HL-60/S4 (cell line): ENCODE results near the gene SYNPO2.
"Not testable (repeated sequence)": the region's sequence is repeated elsewhere in the genome, so short reads cannot be mapped to it uniquely, and the experiment has no call there.

Source experiments
- in situ Hi-C: fragments of 300-500 bp; cut with MboI; formaldehyde crosslinking; loops from 2 replicates; pipeline ENCODE4 v1.14.3; 2022; ENCODE audit warnings: low sequenced_read_pairs

The SYNPO2 gene

DNA sequence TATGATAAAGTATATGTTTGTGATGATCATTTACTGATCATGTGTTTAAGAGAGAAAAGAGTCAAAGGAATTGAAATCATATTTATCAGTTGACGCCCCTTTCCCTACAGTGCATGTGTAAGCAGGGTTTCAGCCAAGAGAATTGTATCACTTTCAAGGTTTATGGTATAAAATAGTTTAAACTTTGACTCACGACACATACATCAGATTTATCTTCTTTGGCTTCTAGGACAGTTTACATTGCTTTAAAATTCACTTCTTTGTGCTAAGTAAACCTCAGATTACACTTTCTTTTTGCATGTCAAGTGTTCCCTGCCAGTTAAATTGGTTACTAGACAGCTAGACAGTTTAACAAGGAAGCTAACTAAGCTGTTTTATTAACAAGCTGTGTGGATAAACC, 160.7 kb downstream of the SYNPO2 start:
- in situ Hi-C loops: loop anchor here (10.0 kb wide), 1 partner anchor 245 kb away; no protein-coding TSS in a partner anchor

- in situ Hi-C loops: no loop called here
Measured at GRCh38 chr4:119050527-119051090, 162.0 kb downstream of the SYNPO2 start.

DNA sequence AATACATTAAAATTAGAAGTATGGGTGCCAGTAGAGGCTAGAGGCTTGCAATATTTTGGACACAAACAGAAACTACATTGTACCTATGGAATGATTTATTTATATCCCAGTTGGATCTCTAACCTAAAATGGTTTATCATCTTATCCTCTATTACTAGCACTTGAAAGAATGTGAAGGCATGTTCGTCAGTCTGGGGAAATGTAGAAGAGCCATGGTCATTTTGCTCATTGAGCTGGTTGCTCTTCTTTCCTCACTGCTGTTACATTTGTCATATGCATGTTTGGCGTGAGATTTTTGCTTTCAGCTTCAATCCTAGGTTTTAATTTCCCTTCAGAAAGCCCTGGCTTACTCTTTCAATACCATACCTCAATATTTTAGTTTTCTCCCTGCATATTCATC, 164.6 kb downstream of the SYNPO2 start:
- in situ Hi-C loops: no loop called here

GRCh38 chr4:119053997-119054396, 165.3 kb downstream of the SYNPO2 start:
- in situ Hi-C loops: no loop called here

DNA sequence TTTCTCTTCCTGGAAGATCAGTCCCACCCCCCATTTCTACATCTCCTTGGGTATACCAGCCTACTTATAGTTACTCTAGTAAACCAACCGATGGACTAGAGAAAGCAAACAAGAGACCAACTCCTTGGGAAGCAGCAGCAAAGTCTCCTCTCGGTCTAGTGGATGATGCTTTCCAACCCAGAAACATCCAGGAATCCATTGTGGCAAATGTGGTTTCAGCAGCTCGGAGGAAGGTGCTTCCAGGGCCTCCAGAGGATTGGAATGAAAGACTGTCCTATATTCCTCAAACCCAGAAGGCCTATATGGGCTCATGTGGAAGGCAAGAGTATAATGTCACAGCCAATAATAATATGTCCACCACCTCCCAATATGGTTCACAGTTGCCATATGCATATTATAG, 168.8 kb downstream of the SYNPO2 start:
- in situ Hi-C loops: no loop called here

GRCh38 chr4:119059221-119059620, 170.6 kb downstream of the SYNPO2 start:
- in situ Hi-C loops: no loop called here

GRCh38 chr4:119067125-119067524, 178.5 kb downstream of the SYNPO2 start:
- in situ Hi-C loops: not testable (repeated sequence)

GRCh38 chr4:119067670-119068360, 179.2 kb downstream of the SYNPO2 start:
- in situ Hi-C loops: not testable (repeated sequence)

GRCh38 chr4:119068529-119068962, 179.9 kb downstream of the SYNPO2 start:
- in situ Hi-C loops: no loop called here

DNA sequence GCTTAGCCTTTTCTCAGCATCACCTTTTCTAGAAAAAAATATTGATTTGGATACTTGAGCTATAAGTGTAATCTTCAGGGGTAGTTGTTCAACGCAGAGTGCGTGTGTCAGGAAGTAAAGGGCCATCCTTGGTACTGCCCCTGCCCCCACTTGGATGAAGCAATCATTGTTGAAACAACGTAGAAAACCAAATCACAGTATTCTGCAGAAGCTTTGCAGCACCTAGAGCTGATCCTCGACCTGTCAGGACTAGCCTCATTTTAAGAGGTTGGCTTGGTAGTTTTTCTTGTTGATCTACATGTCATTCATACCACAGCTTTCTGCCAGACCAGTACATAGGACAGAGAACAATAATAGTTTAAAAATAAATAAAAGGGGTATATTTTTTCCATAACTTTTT, 181.6 kb downstream of the SYNPO2 start:
- in situ Hi-C loops: no loop called here

- in situ Hi-C loops: no loop called here
Measured at GRCh38 chr4:119080721-119081541, 192.3 kb downstream of the SYNPO2 start.

GRCh38 chr4:119081542-119081859, 192.8 kb downstream of the SYNPO2 start:
- in situ Hi-C loops: no loop called here

DNA sequence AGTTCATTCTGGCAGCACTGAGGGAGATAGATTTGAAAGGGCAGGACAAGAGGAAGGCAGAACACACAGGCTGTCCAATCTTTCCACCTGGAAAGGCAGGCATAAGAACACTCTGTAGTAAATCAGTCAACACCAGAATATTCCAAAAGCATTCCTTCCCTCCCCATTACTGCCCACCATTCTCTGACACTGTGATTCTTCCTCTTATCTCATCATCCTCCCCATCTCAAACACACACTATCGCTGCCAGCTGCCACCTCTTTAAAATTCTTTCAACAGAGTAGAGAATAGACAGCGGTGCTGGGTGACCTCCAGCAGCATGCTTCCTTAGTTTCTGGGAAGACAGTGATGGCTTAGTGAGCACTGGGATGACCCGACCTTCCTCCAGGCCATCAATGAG, 193.3 kb downstream of the SYNPO2 start:
- in situ Hi-C loops: no loop called here

- in situ Hi-C loops: no loop called here
Measured at GRCh38 chr4:119082661-119083060, 194.0 kb downstream of the SYNPO2 start.

- in situ Hi-C loops: no loop called here
Measured at GRCh38 chr4:119084513-119084912, 195.9 kb downstream of the SYNPO2 start.

DNA sequence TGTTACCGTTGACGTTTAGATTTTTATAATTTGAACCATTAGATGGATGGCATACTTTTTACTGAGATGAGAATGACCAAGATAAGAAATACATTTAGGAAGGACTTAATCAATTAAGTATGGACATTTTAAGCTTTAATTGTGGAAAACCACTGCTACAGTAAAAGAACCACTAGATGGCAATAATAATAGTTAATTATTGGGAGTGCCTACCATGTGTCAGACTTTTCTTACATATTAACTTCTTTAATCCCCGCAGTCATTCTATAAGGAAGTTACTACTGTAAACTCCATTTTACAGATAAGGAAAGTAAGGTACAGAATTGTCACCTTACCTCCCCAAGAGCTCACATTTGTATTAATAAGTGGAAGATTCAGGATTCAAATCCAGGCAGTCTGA, 198.5 kb downstream of the SYNPO2 start:
- in situ Hi-C loops: no loop called here

- in situ Hi-C loops: no loop called here
Measured at GRCh38 chr4:119087656-119088055, 199.0 kb downstream of the SYNPO2 start.

GRCh38 chr4:119093042-119093827, 204.6 kb downstream of the SYNPO2 start:
- in situ Hi-C loops: no loop called here

DNA sequence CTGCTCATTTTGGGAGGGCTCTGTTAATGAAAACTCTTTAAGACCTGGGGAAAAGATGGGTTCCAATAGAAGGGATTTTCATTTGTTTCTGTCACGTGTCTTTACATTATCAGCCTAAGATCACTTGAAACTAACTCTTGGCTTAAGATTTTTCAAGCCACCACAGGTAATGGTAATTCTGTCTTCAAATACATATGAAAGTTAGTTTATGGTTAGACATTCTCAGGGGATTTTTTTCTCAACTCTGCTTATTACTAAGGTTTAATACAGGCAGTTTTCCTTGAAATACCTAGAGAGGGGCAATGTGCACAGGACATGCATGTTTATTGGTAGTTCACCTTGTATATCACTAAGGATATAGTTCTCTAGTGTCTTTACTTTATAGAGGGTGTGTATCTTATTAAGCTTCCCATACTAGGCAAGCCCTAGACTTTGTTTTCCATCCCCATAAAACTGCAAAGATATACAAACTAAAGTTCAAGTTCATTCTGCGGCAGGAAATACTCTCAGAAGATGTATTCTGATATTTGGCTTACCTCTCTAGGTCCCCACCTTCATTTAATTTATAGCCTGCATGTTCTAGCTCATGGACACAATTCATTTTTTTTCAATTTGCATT, 208.7 kb downstream of the SYNPO2 start:
- in situ Hi-C loops: no loop called here

- in situ Hi-C loops: no loop called here
Measured at GRCh38 chr4:119098306-119098705, 209.7 kb downstream of the SYNPO2 start.
